ENCODE measurements around the gene CACNG4.

The CACNG4 gene

GRCh38 chr17:66945147-66945835 lies 19.2 kb upstream of the CACNG4 start:
- no peak for DNase-seq

GRCh38 chr17:66946251-66946650 lies 18.3 kb upstream of the CACNG4 start:
- DNase-seq: no peak

- no peak for DNase-seq
Observed at GRCh38 chr17:66947311-66947710, 17.2 kb upstream of the CACNG4 start.

GRCh38 chr17:66948061-66948750 lies 16.3 kb upstream of the CACNG4 start:
- DNase-seq: peak in 1 of 2 experiments; percentile 60

- no peak for DNase-seq
Observed at GRCh38 chr17:66949501-66949900, 15.0 kb upstream of the CACNG4 start.

- DNase-seq: no peak
Observed at GRCh38 chr17:66950325-66950724, 14.2 kb upstream of the CACNG4 start.

- DNase-seq: no peak
Observed at GRCh38 chr17:66950886-66951604, 13.5 kb upstream of the CACNG4 start.

GRCh38 chr17:66951605-66951953 lies 12.9 kb upstream of the CACNG4 start:
- no peak for DNase-seq

- no peak for DNase-seq
Observed at GRCh38 chr17:66952031-66952524, 12.4 kb upstream of the CACNG4 start.

- peak; percentile 23 to 71 for DNase-seq
Observed at GRCh38 chr17:66952681-66953629, 11.6 kb upstream of the CACNG4 start.

GRCh38 chr17:66953630-66954020 lies 10.9 kb upstream of the CACNG4 start:
- DNase-seq: peak; percentile 75 to 84

- no peak for DNase-seq
Observed at GRCh38 chr17:66954632-66955031, 9.9 kb upstream of the CACNG4 start.

GRCh38 chr17:66955821-66956220 lies 8.7 kb upstream of the CACNG4 start:
- DNase-seq: no peak

- DNase-seq: no peak
Observed at GRCh38 chr17:66956941-66957340, 7.6 kb upstream of the CACNG4 start.

- no peak for DNase-seq
Observed at GRCh38 chr17:66957343-66957742, 7.2 kb upstream of the CACNG4 start.

GRCh38 chr17:66957951-66958579 lies 6.4 kb upstream of the CACNG4 start:
- no peak for DNase-seq

- peak; percentile 55 to 89 for DNase-seq
Observed at GRCh38 chr17:66959641-66960375, 4.7 kb upstream of the CACNG4 start.

- no peak for DNase-seq
Observed at GRCh38 chr17:66960613-66961012, 3.9 kb upstream of the CACNG4 start.

- DNase-seq: no peak
Observed at GRCh38 chr17:66963521-66963908, 992 bp upstream of the CACNG4 start.

- DNase-seq: peak; percentile 50 to 72
Observed at GRCh38 chr17:66964930-66965800, 658 bp downstream of the CACNG4 start.

Measured in NCI-H524 (cell line).